ENCODE results near the gene DNAH11.

DNAH11 gene

GRCh38 chr7:21886396-21886795, 343.6 kb downstream of the DNAH11 start:
- Histone ChIP-seq H3K36me3 (ENCODE audit: control insufficient read depth, insufficient read depth, low read length) (no peaks in the 10 kb centered on the region), H3K9ac (ENCODE audit: low read length) (no peak overlapping the region), H3K27me3 (ENCODE audit: control insufficient read depth, insufficient read depth, low read length) (no peaks in the 10 kb centered on the region), H3K9me3 (ENCODE audit: control insufficient read depth, low read length) (no peaks in the 10 kb centered on the region), H3K4me1 (ENCODE audit: control insufficient read depth, insufficient read depth, low read length) (no peaks in the 10 kb centered on the region), H3K4me3 (ENCODE audit: low read length) (no peak overlapping the region)

DNA sequence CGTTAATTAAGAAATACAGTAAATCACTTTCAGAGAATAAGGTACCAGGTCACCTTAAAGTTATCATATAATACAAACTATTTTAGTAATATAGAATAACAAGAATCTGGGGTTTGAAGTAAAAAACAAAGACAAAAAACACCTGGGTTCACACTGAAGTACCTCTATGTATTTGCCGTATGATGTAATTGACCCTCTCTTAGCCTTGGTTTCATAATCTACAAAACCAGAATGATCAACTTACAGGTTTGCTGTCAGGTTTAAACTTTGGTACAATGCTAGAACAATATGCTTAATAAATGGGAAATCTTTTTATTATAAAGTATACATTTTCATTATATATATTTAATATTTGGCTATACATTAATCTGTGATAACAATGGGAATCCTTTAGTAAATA, 344.5 kb downstream of the DNAH11 start:
- Histone ChIP-seq H3K27me3 (ENCODE audit: control insufficient read depth, insufficient read depth, low read length) (no peaks in the 10 kb centered on the region), H3K4me3 (ENCODE audit: low read length) (no peak overlapping the region), H3K9me3 (ENCODE audit: control insufficient read depth, low read length) (no peaks in the 10 kb centered on the region), H3K4me1 (ENCODE audit: control insufficient read depth, insufficient read depth, low read length) (no peaks in the 10 kb centered on the region), H3K9ac (ENCODE audit: low read length) (no peak overlapping the region), H3K36me3 (ENCODE audit: control insufficient read depth, insufficient read depth, low read length) (no peaks in the 10 kb centered on the region)

DNA sequence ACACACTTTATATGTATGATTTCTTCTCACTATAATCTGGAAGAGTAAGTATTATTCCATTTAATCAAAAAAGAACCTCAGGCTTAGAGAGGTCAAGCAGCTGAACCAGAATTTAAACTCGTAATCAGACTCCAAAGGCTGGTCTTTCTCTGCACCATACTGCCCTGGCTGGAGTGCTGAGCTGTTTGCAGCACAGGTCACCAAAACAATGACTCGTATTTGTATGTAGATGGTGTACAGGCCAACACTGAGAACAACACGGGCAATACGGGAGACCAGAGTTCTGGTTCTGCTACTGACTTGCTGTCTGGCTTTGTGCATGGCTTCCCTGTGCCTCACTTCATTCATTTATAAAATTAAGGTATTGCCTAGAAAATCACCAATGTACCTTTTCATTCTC, 344.9 kb downstream of the DNAH11 start:
- Histone ChIP-seq H3K4me1 (ENCODE audit: control insufficient read depth, insufficient read depth, low read length) (no peaks in the 10 kb centered on the region), H3K4me3 (ENCODE audit: low read length) (no peak overlapping the region), H3K9ac (ENCODE audit: low read length) (no peak overlapping the region), H3K36me3 (ENCODE audit: control insufficient read depth, insufficient read depth, low read length) (no peaks in the 10 kb centered on the region), H3K9me3 (ENCODE audit: control insufficient read depth, low read length) (no peaks in the 10 kb centered on the region), H3K27me3 (ENCODE audit: control insufficient read depth, insufficient read depth, low read length) (no peaks in the 10 kb centered on the region)

DNA sequence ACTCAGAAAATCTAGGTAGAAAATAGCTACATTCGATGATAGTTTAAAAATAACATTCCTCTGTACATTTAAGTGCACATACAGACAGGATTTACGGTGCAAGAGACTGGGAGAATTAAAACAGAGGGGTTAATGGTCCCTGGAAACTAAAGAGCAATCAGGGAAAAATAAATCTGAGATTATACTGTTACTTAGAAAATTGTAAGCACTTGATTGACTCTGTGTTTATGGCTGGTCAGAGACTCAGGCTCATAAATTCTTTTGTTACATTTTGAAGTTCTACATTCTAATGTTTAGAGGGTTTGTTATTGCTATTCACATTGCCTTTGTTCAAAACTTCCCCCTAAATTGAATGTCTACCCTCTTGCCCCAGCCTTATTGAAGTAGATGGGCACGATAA, 348.5 kb downstream of the DNAH11 start:
- no peaks in the 10 kb centered on the region for H3K9me3 ChIP-seq (ENCODE audit: control insufficient read depth, low read length)
- H3K36me3 ChIP-seq (ENCODE audit: control insufficient read depth, insufficient read depth, low read length), result no peaks in the 10 kb centered on the region
- H3K4me3 ChIP-seq (ENCODE audit: low read length), result no peak overlapping the region
- H3K9ac ChIP-seq (ENCODE audit: low read length), result no peak overlapping the region
- H3K4me1 ChIP-seq (ENCODE audit: control insufficient read depth, insufficient read depth, low read length), result no peaks in the 10 kb centered on the region
- H3K27me3 ChIP-seq (ENCODE audit: control insufficient read depth, insufficient read depth, low read length), result no peaks in the 10 kb centered on the region

DNA sequence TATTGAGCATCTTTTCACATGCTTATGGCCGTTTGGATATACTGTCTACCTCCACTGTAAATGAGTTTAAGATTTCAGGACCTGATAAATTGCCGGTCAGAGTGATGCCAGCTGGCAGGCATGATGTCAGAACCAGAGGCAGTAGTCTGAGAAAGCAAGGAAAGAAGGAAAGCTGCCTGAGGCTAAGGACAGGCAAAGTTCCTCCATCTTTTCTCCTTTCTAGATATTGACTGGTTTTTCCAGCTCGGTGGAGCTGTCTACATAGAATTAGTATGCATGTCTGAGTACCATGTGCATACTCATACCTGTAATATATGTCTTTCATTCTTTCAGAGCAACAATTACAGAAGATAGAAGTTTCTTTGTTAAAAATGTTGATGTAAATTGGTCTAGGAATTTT, 350.6 kb downstream of the DNAH11 start:
- no peak overlapping the region for H3K4me3 ChIP-seq (ENCODE audit: low read length)
- no peaks in the 10 kb centered on the region for H3K27me3 ChIP-seq (ENCODE audit: control insufficient read depth, insufficient read depth, low read length)
- no peaks in the 10 kb centered on the region for H3K4me1 ChIP-seq (ENCODE audit: control insufficient read depth, insufficient read depth, low read length)
- no peak overlapping the region for H3K9ac ChIP-seq (ENCODE audit: low read length)
- H3K36me3 ChIP-seq (ENCODE audit: control insufficient read depth, insufficient read depth, low read length), result no peaks in the 10 kb centered on the region
- no peaks in the 10 kb centered on the region for H3K9me3 ChIP-seq (ENCODE audit: control insufficient read depth, low read length)

GRCh38 chr7:21898265-21898930, 355.6 kb downstream of the DNAH11 start:
- H3K27me3 ChIP-seq (ENCODE audit: control insufficient read depth, insufficient read depth, low read length), result no peaks in the 10 kb centered on the region
- H3K4me3 ChIP-seq (ENCODE audit: low read length), result no peak overlapping the region
- H3K9ac ChIP-seq (ENCODE audit: low read length), result no peak overlapping the region
- H3K9me3 ChIP-seq (ENCODE audit: control insufficient read depth, low read length), result no peaks in the 10 kb centered on the region
- peaks cover 14% of the 10 kb centered on the region for H3K36me3 ChIP-seq (ENCODE audit: control insufficient read depth, insufficient read depth, low read length)
- H3K4me1 ChIP-seq (ENCODE audit: control insufficient read depth, insufficient read depth, low read length), result no peaks in the 10 kb centered on the region

DNA sequence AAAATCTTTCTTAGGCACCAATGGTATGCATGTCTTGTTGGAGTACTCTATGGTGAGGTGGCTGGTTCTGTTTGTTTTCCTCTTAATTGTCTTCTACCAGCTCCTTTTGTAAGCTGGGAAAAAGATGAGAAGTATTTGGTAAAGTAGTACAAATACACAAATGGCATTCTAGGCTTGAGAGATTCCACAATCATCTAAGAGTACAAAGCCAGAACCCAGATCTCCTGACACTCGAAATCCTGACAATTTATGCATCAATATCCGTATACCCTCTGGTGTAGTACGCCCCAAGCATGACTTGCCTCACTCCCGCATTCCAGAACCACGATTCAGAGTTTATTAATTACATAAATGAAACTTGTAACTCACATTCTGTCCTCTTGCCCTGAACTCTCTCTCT, 359.4 kb downstream of the DNAH11 start:
- Histone ChIP-seq H3K27me3 (ENCODE audit: control insufficient read depth, insufficient read depth, low read length) (no peaks in the 10 kb centered on the region), H3K9me3 (ENCODE audit: control insufficient read depth, low read length) (no peaks in the 10 kb centered on the region), H3K4me3 (ENCODE audit: low read length) (no peak overlapping the region), H3K36me3 (ENCODE audit: control insufficient read depth, insufficient read depth, low read length) (peaks cover 14% of the 10 kb centered on the region), H3K9ac (ENCODE audit: low read length) (no peak overlapping the region), H3K4me1 (ENCODE audit: control insufficient read depth, insufficient read depth, low read length) (no peaks in the 10 kb centered on the region)

GRCh38 chr7:21903020-21903786, 360.4 kb downstream of the DNAH11 start:
- no peaks in the 10 kb centered on the region for H3K27me3 ChIP-seq (ENCODE audit: control insufficient read depth, insufficient read depth, low read length)
- no peak overlapping the region for H3K4me3 ChIP-seq (ENCODE audit: low read length)
- peaks cover 14% of the 10 kb centered on the region for H3K36me3 ChIP-seq (ENCODE audit: control insufficient read depth, insufficient read depth, low read length)
- no peaks in the 10 kb centered on the region for H3K9me3 ChIP-seq (ENCODE audit: control insufficient read depth, low read length)
- H3K4me1 ChIP-seq (ENCODE audit: control insufficient read depth, insufficient read depth, low read length), result no peaks in the 10 kb centered on the region
- no peak overlapping the region for H3K9ac ChIP-seq (ENCODE audit: low read length)

DNA sequence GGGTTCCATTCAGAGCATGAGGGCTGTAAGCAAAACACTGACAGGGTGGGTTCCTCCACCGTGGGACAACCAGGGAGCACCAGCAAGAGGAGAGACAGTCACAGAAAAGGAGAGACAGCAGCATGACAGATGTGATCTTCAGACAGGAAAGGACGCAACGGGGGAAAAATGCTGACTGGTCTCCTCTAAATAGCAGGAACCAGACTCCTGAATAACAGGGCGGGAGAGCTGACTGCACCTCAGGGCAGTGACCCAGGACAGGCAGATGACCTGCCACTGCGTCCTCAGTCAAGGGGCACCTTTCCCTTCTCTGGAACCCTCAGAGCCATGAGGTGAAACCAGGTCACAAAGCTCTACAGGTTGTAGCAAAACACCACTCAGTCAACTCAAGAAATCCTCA, 365.9 kb downstream of the DNAH11 start:
- no peaks in the 10 kb centered on the region for H3K4me1 ChIP-seq (ENCODE audit: control insufficient read depth, insufficient read depth, low read length)
- no peaks in the 10 kb centered on the region for H3K9me3 ChIP-seq (ENCODE audit: control insufficient read depth, low read length)
- H3K4me3 ChIP-seq (ENCODE audit: low read length), result no peak overlapping the region
- no peaks in the 10 kb centered on the region for H3K36me3 ChIP-seq (ENCODE audit: control insufficient read depth, insufficient read depth, low read length)
- no peaks in the 10 kb centered on the region for H3K27me3 ChIP-seq (ENCODE audit: control insufficient read depth, insufficient read depth, low read length)
- no peak overlapping the region for H3K9ac ChIP-seq (ENCODE audit: low read length)

GRCh38 chr7:21910253-21910652, 367.4 kb downstream of the DNAH11 start:
- Histone ChIP-seq H3K4me3 (ENCODE audit: low read length) (no peak overlapping the region), H3K9ac (ENCODE audit: low read length) (no peak overlapping the region), H3K27me3 (ENCODE audit: control insufficient read depth, insufficient read depth, low read length) (no peaks in the 10 kb centered on the region), H3K36me3 (ENCODE audit: control insufficient read depth, insufficient read depth, low read length) (no peaks in the 10 kb centered on the region), H3K4me1 (ENCODE audit: control insufficient read depth, insufficient read depth, low read length) (no peaks in the 10 kb centered on the region), H3K9me3 (ENCODE audit: control insufficient read depth, low read length) (no peaks in the 10 kb centered on the region)

DNA sequence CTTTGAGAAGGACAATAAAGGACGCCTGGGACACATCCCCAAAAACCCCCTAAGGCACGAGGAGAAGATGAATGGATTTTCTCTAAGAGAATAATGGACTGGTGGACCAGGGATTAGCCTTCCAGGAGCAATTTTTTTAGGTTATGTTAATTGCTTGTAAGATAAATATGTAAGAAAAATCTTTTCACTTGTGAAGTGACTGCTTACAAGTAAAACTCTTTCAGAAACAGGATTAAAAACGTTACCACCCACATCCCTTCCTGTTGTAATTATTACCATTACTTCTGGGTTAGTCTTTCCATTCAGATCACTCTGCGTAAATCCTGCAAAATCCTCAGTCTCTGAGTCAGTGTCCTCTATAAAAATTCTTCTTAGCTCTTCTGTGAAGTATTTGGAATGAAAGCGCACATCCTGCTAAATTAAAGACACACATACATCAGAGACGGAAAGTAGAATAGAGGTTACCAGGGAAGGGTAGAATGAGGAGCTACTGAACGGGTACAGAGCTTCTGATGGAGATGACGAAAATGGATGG, 368.6 kb downstream of the DNAH11 start:
- no peaks in the 10 kb centered on the region for H3K4me1 ChIP-seq (ENCODE audit: control insufficient read depth, insufficient read depth, low read length)
- no peaks in the 10 kb centered on the region for H3K36me3 ChIP-seq (ENCODE audit: control insufficient read depth, insufficient read depth, low read length)
- H3K9ac ChIP-seq (ENCODE audit: low read length), result no peak overlapping the region
- no peaks in the 10 kb centered on the region for H3K27me3 ChIP-seq (ENCODE audit: control insufficient read depth, insufficient read depth, low read length)
- H3K9me3 ChIP-seq (ENCODE audit: control insufficient read depth, low read length), result no peaks in the 10 kb centered on the region
- H3K4me3 ChIP-seq (ENCODE audit: low read length), result no peak overlapping the region

GRCh38 chr7:21912305-21912704, 369.5 kb downstream of the DNAH11 start:
- Histone ChIP-seq H3K36me3 (ENCODE audit: control insufficient read depth, insufficient read depth, low read length) (no peaks in the 10 kb centered on the region), H3K4me1 (ENCODE audit: control insufficient read depth, insufficient read depth, low read length) (no peaks in the 10 kb centered on the region), H3K9ac (ENCODE audit: low read length) (no peak overlapping the region), H3K27me3 (ENCODE audit: control insufficient read depth, insufficient read depth, low read length) (no peaks in the 10 kb centered on the region), H3K4me3 (ENCODE audit: low read length) (no peak overlapping the region), H3K9me3 (ENCODE audit: control insufficient read depth, low read length) (no peaks in the 10 kb centered on the region)
